DND-41 (cell line): ENCODE measurements around the gene TTLL10.

Source experiments
- ATAC-seq: fragments of 200-7000 bp; cut with Tn5 transposase; 3 replicates; pipeline ENCODE4 v1.9.1; 2021; ENCODE audit warnings: low read depth; ENCODE audit not compliant: insufficient read depth
- DNase-seq: peaks from one replicate; pipeline ENCODE4 v3.0.0-alpha.2; 2020
- H2AFZ ChIP-seq: 2 replicates; pipeline ENCODE4 v1.6.0; 2012; ENCODE audit warnings: low read depth, low read length
- H3K27ac ChIP-seq: 2 replicates; pipeline ENCODE4 v1.5.1; 2012; ENCODE audit warnings: low read length, inconsistent platforms
- H3K27me3 ChIP-seq: fragments of 200-600 bp; sonication (generic); 2 replicates; pipeline ENCODE4 v1.6.0; 2012; ENCODE audit warnings: low read length, mild to moderate bottlenecking, inconsistent platforms; ENCODE audit not compliant: insufficient read depth, poor library complexity
- H3K36me3 ChIP-seq: 2 replicates; pipeline ENCODE4 v1.5.1; 2012; ENCODE audit warnings: low read length, inconsistent platforms; ENCODE audit not compliant: insufficient read depth
- H3K4me1 ChIP-seq: 2 replicates; pipeline ENCODE4 v1.5.1; 2012; ENCODE audit warnings: mild to moderate bottlenecking, low read length; ENCODE audit not compliant: insufficient read depth
- H3K4me2 ChIP-seq: 2 replicates; pipeline ENCODE4 v1.6.0; 2012; ENCODE audit warnings: mild to moderate bottlenecking, moderate library complexity, low read length, inconsistent platforms; ENCODE audit not compliant: insufficient read depth
- H3K4me3 ChIP-seq, 2 experiments: fragments of 200-600 bp in 1 of 2; shearing (Covaris generic) in 1 of 2; 2 replicates each; pipeline ENCODE4 v1.5.1; 2012 to 2016; ENCODE audit warnings: inconsistent platforms in 2 of 2, low read length in 2 of 2, mild to moderate bottlenecking in 2 of 2, low read depth in 1 of 2, moderate library complexity in 1 of 2
- H3K79me2 ChIP-seq: 2 replicates; pipeline ENCODE4 v1.6.0; 2012; ENCODE audit warnings: low read length, inconsistent platforms; ENCODE audit not compliant: insufficient read depth
- H3K9ac ChIP-seq: 2 replicates; pipeline ENCODE4 v1.6.0; 2012; ENCODE audit warnings: low read depth, mild to moderate bottlenecking, inconsistent platforms, low read length, moderate library complexity
- H3K9me3 ChIP-seq: 2 replicates; pipeline ENCODE4 v1.5.1; 2012; ENCODE audit warnings: low read length, moderate library complexity, mild to moderate bottlenecking, inconsistent platforms; ENCODE audit not compliant: insufficient read depth, severe bottlenecking
- H4K20me1 ChIP-seq: 2 replicates; pipeline ENCODE4 v1.6.0; 2012; ENCODE audit warnings: low read length; ENCODE audit not compliant: insufficient read depth
- EZH2 ChIP-seq: IDR thresholded peaks from 3 replicates; pipeline ENCODE4 v1.6.1; 2012; ENCODE audit warnings: borderline replicate concordance, low read depth, mild to moderate bottlenecking, moderate library complexity, low read length, inconsistent platforms; ENCODE audit not compliant: severe bottlenecking
- TF ChIP-seq, protein P1 (sequence below): IDR thresholded peaks from 2 replicates; pipeline ENCODE4 v1.5.1; 2012; ENCODE audit warnings: borderline replicate concordance, low read length, moderate library complexity, mild to moderate bottlenecking; ENCODE audit not compliant: poor library complexity, severe bottlenecking; ENCODE audit errors: extremely low read depth

The TTLL10 gene

DNA sequence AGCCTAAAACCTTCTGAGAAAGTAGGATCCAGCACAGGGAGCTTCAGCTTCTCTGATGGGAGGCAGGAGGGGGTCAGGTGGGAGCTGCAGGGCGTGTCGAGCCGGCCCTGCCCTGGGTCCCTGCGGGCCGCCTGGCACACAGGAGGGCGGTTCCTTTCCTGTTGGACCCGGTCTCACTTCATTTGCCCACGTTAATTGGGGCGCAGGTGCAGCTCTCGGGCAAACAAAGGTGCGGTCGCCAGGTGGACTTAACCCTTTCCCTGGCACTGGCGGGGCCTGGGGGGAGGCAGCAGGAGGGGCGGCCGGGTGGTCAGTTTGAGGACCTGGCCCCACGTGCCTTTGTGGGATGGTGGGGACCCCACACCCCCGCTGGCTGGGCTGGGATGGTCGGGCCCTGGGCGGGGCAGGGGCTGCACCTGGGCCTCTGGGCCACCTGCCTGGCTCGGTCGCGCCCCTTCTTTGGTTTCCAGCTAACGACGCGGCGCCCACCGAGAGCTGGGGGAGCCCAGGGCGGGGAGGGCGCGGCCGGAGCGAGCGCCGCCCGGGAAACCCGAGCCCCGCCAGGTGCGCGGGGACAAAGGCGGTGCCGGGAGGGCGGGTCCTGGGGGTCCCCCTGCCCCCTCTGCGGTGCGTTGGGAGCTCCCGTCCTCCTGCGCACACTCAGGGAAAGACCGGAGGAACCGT, 37.0 kb upstream of the TTLL10 start:
- no peaks in the 10 kb centered on the region for H3K36me3 ChIP-seq
- ATAC-seq (peak; percentile 44), DNase-seq (no peak)
- TF ChIP-seq, protein P1, sequence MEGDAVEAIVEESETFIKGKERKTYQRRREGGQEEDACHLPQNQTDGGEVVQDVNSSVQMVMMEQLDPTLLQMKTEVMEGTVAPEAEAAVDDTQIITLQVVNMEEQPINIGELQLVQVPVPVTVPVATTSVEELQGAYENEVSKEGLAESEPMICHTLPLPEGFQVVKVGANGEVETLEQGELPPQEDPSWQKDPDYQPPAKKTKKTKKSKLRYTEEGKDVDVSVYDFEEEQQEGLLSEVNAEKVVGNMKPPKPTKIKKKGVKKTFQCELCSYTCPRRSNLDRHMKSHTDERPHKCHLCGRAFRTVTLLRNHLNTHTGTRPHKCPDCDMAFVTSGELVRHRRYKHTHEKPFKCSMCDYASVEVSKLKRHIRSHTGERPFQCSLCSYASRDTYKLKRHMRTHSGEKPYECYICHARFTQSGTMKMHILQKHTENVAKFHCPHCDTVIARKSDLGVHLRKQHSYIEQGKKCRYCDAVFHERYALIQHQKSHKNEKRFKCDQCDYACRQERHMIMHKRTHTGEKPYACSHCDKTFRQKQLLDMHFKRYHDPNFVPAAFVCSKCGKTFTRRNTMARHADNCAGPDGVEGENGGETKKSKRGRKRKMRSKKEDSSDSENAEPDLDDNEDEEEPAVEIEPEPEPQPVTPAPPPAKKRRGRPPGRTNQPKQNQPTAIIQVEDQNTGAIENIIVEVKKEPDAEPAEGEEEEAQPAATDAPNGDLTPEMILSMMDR = no peak
- no peak for TF ChIP-seq EZH2
- H3K27ac ChIP-seq = no peak overlapping the region
- H3K4me2 ChIP-seq = no peak overlapping the region
- peaks cover 3% of the 10 kb centered on the region; the same call in 1 of the 2 replicates for H3K4me1 ChIP-seq
- no peaks in the 10 kb centered on the region for H3K9me3 ChIP-seq
- no peak overlapping the region for H3K4me3 ChIP-seq
- peaks cover 11% of the 10 kb centered on the region; the same call in 1 of the 2 replicates for H4K20me1 ChIP-seq
- no peaks in the 10 kb centered on the region for H3K79me2 ChIP-seq
- H3K9ac ChIP-seq = no peak overlapping the region
- H3K27me3 ChIP-seq = peaks cover 20% of the 10 kb centered on the region
- H2AFZ ChIP-seq = no peak overlapping the region

DNA sequence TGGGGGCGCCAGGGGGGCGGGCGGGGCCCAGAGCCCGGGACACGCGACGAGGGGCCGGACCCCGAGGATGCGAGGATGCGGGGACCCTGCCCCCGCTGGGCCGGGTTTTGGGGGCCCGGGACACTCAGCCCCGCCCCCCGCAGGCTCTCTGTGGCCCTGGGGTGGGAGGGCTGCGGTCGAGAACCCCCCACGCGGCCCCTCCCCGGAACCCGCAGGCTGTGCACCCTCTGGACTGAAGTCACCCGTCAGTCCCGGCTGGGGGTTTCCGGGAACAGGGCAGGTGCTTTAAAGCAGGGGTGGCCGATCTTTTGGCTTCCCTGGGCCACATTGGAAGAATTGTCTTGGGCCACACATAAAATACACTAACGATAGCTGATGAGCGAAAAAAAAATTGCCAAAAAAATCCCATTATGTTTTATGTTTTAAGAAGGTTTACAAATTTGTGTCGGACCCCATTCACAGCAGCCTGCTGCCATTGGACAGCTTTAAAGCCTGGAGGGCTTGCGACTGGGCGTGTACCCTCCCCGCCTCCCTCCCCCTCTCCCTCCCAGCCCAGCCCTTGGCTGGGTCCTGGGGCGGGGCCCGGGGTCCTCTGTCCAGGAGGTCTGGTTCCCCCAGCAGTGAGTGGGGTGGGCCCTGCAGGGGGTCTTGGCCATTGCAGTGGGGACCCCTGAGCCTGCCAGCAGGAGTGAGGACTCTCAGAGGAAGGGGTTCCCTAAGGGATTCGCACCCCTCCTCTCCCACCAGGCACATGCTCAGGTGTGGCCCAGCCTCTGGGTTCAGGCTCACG, 36.2 kb upstream of the TTLL10 start:
- peak; percentile 70 for DNase-seq
- H3K79me2 ChIP-seq = no peaks in the 10 kb centered on the region
- H3K27me3 ChIP-seq = peaks cover 20% of the 10 kb centered on the region
- peak; percentile 83 for ATAC-seq
- peaks cover 11% of the 10 kb centered on the region; the same call in 1 of the 2 replicates for H4K20me1 ChIP-seq
- H3K9me3 ChIP-seq = no peaks in the 10 kb centered on the region
- no peak overlapping the region for H3K4me3 ChIP-seq
- no peak for TF ChIP-seq EZH2
- TF ChIP-seq, protein P1 = no peak
- H3K4me2 ChIP-seq = no peak overlapping the region
- H3K27ac ChIP-seq = no peak overlapping the region
- H2AFZ ChIP-seq = no peak overlapping the region
- no peaks in the 10 kb centered on the region for H3K36me3 ChIP-seq
- H3K9ac ChIP-seq = no peak overlapping the region
- H3K4me1 ChIP-seq = peaks cover 3% of the 10 kb centered on the region; the same call in 1 of the 2 replicates

- H3K9ac ChIP-seq = no peak overlapping the region
- H4K20me1 ChIP-seq = peaks cover 10% of the 10 kb centered on the region
- TF ChIP-seq, protein P1 = no peak
- no peak for TF ChIP-seq EZH2
- no peaks in the 10 kb centered on the region for H3K9me3 ChIP-seq
- no peak overlapping the region for H3K4me2 ChIP-seq
- H3K36me3 ChIP-seq = no peaks in the 10 kb centered on the region
- no peak overlapping the region for H3K4me3 ChIP-seq
- H2AFZ ChIP-seq = no peak overlapping the region
- ATAC-seq = no peak
- no peak overlapping the region for H3K27ac ChIP-seq
- H3K79me2 ChIP-seq = no peaks in the 10 kb centered on the region
- peaks cover 20% of the 10 kb centered on the region for H3K27me3 ChIP-seq
- peaks cover 3% of the 10 kb centered on the region; the same call in 1 of the 2 replicates for H3K4me1 ChIP-seq
- DNase-seq = no peak
These were observed 33.0 kb upstream of the TTLL10 start for GRCh38 chr1:1140673-1141072.
